Suprapubic skin (tissue), 4 donors: Measurements from ENCODE around the gene GNL1. TPM values are rescaled to one million over a fixed set of nuclear protein-coding genes. Genes with fewer than 3 reads are reported as not detected.

Experiments used
- DNase-seq, 2 donors: peaks; one replicate each; pipeline ENCODE4 v3.0.0-alpha.2; 2019; ENCODE audit warnings: low spot score in 2 of 2
- H3K27ac ChIP-seq: fragments of 200-600 bp; sonication (generic); one replicate; pipeline ENCODE4 v1.5.1; 2019
- H3K27me3 ChIP-seq: fragments of 200-600 bp; sonication (generic); one replicate; pipeline ENCODE4 v1.5.1; 2019
- H3K36me3 ChIP-seq: fragments of 200-600 bp; sonication (generic); one replicate; pipeline ENCODE4 v1.5.1; 2019
- H3K4me1 ChIP-seq: fragments of 200-600 bp; sonication (generic); one replicate; pipeline ENCODE4 v1.5.1; 2019
- H3K4me3 ChIP-seq: fragments of 200-600 bp; sonication (generic); one replicate; pipeline ENCODE4 v1.5.1; 2019; ENCODE audit warnings: mild to moderate bottlenecking
- H3K9me3 ChIP-seq: fragments of 200-600 bp; sonication (generic); one replicate; pipeline ENCODE4 v1.5.1; 2019
- CTCF ChIP-seq, 2 donors: fragments of 200-600 bp in 1 of 2; fragments of 450-650 bp in 1 of 2; sonication (generic) in 1 of 2; IDR thresholded peaks; one replicate each; pipeline ENCODE4 v1.5.1; 2016 to 2019; ENCODE audit warnings: antibody characterized with exemption in 2 of 2, mild to moderate bottlenecking in 1 of 2, moderate library complexity in 1 of 2
- EP300 ChIP-seq: sonication (generic); formaldehyde crosslinking; IDR thresholded peaks from one replicate; pipeline ENCODE4 v1.6.1; 2017; ENCODE audit warnings: antibody characterized with exemption
- POLR2A ChIP-seq, 2 donors: fragments of 450-650 bp; IDR thresholded peaks; one replicate each; pipeline ENCODE4 v1.6.1; 2017; ENCODE audit warnings: antibody characterized with exemption in 2 of 2, mild to moderate bottlenecking in 2 of 2, moderate library complexity in 2 of 2
- POLR2AphosphoS5 ChIP-seq, 3 donors: sonication (generic); formaldehyde crosslinking; IDR thresholded peaks; one replicate each; pipeline ENCODE4 v1.6.1; 2017; ENCODE audit warnings: antibody characterized with exemption in 3 of 3
- WGBS: methylation state at CpG from one replicate; pipeline ENCODE4 v1.1.5; 2018; 5-methylcytosine and 5-hydroxymethylcytosine counted together
- total RNA-seq, 4 donors: library from RNA; depleted of rRNA; stranded (reverse); fragments of >200 nt; gene quantifications; one replicate each; pipeline ENCODE4 v1.1.0, GENCODE V29; 2016

Gene GNL1
- total RNA-seq, 4 donors from 2014 or later = 33.9 to 58.9 (median 38.9) TPM

- DNase-seq = no peak
- no peak overlapping the region for H3K27ac ChIP-seq
Measured at GRCh38 chr6:30544666-30545272, 11.5 kb downstream of the GNL1 start.

GRCh38 chr6:30543821-30544220, 12.5 kb downstream of the GNL1 start:
- Histone ChIP-seq H3K27ac (no peak overlapping the region), H3K4me3 (no peak overlapping the region), H3K4me1 (peaks cover 8% of the 10 kb centered on the region), H3K27me3 (no peaks in the 10 kb centered on the region), H3K36me3 (peaks cover 36% of the 10 kb centered on the region), H3K9me3 (no peaks in the 10 kb centered on the region)
- TF ChIP-seq EP300 (no peak), CTCF (IDR thresholded peaks at IDR 0.05) (no peak), POLR2AphosphoS5 (IDR thresholded peaks at IDR 0.05) (no peak), POLR2A (IDR thresholded peaks at IDR 0.05) (no peak)
- DNase-seq = no peak
- WGBS = 96% methylated on average over 3 of the region's 3 CpGs

More at GRCh38 chr6:30544666-30545272, 11.5 kb downstream of the GNL1 start:
- no peak overlapping the region for H3K4me3 ChIP-seq
- peaks cover 44% of the 10 kb centered on the region for H3K36me3 ChIP-seq
- WGBS = 38% methylated on average over 6 of the region's 6 CpGs
- H3K4me1 ChIP-seq = peaks cover 8% of the 10 kb centered on the region
- no peaks in the 10 kb centered on the region for H3K9me3 ChIP-seq
- no peaks in the 10 kb centered on the region for H3K27me3 ChIP-seq
- TF ChIP-seq EP300 = no peak
- TF ChIP-seq CTCF (IDR thresholded peaks at IDR 0.05) = peak; percentile 63 to 69

DNA sequence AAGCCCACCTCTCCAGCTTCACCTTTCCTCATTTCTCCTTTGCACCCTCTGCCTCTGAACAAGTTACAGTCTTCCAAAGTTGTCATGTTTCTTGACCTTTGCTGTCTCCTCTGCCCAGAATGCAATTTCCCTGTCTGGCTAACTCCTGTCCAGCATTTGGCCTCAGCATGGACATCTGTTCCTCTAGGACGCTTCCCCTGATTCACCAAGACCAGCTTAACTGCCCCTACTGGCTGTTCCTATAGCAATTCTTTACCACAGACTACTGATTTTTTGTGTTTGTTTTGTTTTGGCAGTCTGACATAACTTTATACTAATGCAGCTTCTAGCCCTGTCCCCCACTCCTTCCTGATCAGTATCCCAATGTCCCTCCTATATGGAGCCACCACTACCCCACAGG, 13.4 kb downstream of the GNL1 start:
- WGBS = 79% methylated on average over 1 of the region's 1 CpG
- no peak overlapping the region for H3K4me3 ChIP-seq
- no peaks in the 10 kb centered on the region for H3K27me3 ChIP-seq
- DNase-seq = no peak
- peaks cover 8% of the 10 kb centered on the region for H3K4me1 ChIP-seq
- no peaks in the 10 kb centered on the region for H3K9me3 ChIP-seq
- TF ChIP-seq POLR2A (IDR thresholded peaks at IDR 0.05) (no peak), EP300 (no peak), CTCF (IDR thresholded peaks at IDR 0.05) (no peak), POLR2AphosphoS5 (IDR thresholded peaks at IDR 0.05) (no peak)
- H3K36me3 ChIP-seq = peaks cover 27% of the 10 kb centered on the region
- H3K27ac ChIP-seq = no peak overlapping the region

GRCh38 chr6:30542404-30542725, 13.9 kb downstream of the GNL1 start:
- DNase-seq = no peak
- no peaks in the 10 kb centered on the region for H3K27me3 ChIP-seq
- TF ChIP-seq POLR2A (IDR thresholded peaks at IDR 0.05) = no peak
- no peak for TF ChIP-seq CTCF (IDR thresholded peaks at IDR 0.05)
- no peak for TF ChIP-seq POLR2AphosphoS5 (IDR thresholded peaks at IDR 0.05)
- no peak for TF ChIP-seq EP300
- WGBS = 18% methylated on average over 4 of the region's 4 CpGs
- peaks cover 22% of the 10 kb centered on the region for H3K36me3 ChIP-seq
- H3K4me3 ChIP-seq = peak overlapping the region; percentile 32
- no peaks in the 10 kb centered on the region for H3K9me3 ChIP-seq
- H3K27ac ChIP-seq = no peak overlapping the region
- peaks cover 8% of the 10 kb centered on the region for H3K4me1 ChIP-seq

- H3K9me3 ChIP-seq = no peaks in the 10 kb centered on the region
- WGBS = 12% methylated on average over 23 of the region's 23 CpGs
- H3K4me1 ChIP-seq = peaks cover 8% of the 10 kb centered on the region
- DNase-seq = peak in 1 of 2 donors; percentile 81
- H3K4me3 ChIP-seq = peak overlapping the region; percentile 32
- TF ChIP-seq CTCF (IDR thresholded peaks at IDR 0.05) (peak; percentile 92 to 96), EP300 (no peak)
- peaks cover 16% of the 10 kb centered on the region for H3K36me3 ChIP-seq
- no peaks in the 10 kb centered on the region for H3K27me3 ChIP-seq
- H3K27ac ChIP-seq = no peak overlapping the region
Measured at GRCh38 chr6:30541515-30542403, 14.5 kb downstream of the GNL1 start.
